Measurements from ENCODE around the gene FRMPD4. TPM values are rescaled to one million over a fixed set of nuclear protein-coding genes. Genes with fewer than 3 reads are reported as not detected.

FRMPD4 gene
- total RNA-seq, 2 experiments from 2014 or later, result not detected

DNA sequence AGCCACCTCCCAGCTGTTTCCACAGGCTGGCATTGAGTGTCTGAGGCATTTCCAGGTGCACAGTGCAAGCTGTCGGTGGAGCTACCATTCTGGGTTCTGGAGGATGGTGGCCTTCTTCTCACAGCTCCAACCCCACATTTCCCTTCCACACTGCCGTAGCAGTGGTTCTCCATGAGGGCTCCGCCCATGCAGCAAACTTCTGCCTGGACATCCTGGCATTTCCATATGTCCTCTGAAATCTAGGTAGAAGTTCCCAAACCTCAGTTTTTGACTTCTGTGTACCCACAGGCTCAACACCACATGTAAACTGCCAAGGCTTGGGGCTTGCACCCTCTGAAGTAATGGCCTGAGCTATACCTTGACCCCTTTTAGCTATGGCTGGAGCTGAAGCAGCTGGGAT lies 10.3 kb upstream of the FRMPD4 start:
- CTCF ChIA-PET, result no interaction called here
- peaks cover 1% of the 10 kb centered on the region for H3K27me3 Mint-ChIP-seq
- H3K27ac Mint-ChIP-seq, result no peak overlapping the region
- POLR2A ChIA-PET, result no interaction called here
- no peak for ATAC-seq
- H3K4me3 Mint-ChIP-seq, result no peak overlapping the region
- no peaks in the 10 kb centered on the region for H3K4me1 Mint-ChIP-seq (ENCODE audit: low read depth)
- intact Hi-C loops (cut with micrococcal nuclease), result no loop called here
- DNase-seq, result no peak
- no peaks in the 10 kb centered on the region for H3K36me3 Mint-ChIP-seq (ENCODE audit: low read depth)
- H3K9me3 Mint-ChIP-seq, result peaks cover 5% of the 10 kb centered on the region
- TF ChIP-seq, protein P1, sequence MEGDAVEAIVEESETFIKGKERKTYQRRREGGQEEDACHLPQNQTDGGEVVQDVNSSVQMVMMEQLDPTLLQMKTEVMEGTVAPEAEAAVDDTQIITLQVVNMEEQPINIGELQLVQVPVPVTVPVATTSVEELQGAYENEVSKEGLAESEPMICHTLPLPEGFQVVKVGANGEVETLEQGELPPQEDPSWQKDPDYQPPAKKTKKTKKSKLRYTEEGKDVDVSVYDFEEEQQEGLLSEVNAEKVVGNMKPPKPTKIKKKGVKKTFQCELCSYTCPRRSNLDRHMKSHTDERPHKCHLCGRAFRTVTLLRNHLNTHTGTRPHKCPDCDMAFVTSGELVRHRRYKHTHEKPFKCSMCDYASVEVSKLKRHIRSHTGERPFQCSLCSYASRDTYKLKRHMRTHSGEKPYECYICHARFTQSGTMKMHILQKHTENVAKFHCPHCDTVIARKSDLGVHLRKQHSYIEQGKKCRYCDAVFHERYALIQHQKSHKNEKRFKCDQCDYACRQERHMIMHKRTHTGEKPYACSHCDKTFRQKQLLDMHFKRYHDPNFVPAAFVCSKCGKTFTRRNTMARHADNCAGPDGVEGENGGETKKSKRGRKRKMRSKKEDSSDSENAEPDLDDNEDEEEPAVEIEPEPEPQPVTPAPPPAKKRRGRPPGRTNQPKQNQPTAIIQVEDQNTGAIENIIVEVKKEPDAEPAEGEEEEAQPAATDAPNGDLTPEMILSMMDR (IDR thresholded peaks at IDR 0.05), result no peak

DNA sequence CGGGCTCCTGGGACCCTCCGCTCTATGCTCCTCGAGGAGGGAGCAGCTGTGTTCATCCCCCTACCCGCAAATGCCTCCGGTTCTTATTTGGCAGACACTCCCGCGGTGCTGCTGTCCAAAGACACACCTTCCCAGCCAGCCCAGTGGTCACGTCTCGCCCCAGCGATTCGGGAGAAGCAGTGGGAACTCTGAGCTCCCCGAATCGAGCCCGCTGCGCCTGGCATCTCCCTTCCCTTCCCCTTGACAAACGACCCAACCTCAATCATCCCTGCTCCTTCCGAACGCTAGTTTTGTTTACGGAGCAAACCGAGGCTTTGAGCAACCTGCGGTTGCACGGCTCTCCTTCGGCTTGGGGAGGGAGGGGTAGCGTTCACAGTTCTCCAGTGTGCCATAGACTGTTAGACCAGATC lies 317 bp upstream of the FRMPD4 start:
- H3K4me3 Mint-ChIP-seq, result no peak overlapping the region
- H3K9me3 Mint-ChIP-seq, result no peaks in the 10 kb centered on the region
- DNase-seq (no peak), ATAC-seq (no peak)
- POLR2A ChIA-PET, result no interaction called here
- H3K4me1 Mint-ChIP-seq (ENCODE audit: low read depth), result peaks cover 2% of the 10 kb centered on the region
- H3K36me3 Mint-ChIP-seq (ENCODE audit: low read depth), result no peaks in the 10 kb centered on the region
- intact Hi-C loops (cut with micrococcal nuclease), result no loop called here
- CTCF ChIA-PET, result no interaction called here
- no peak overlapping the region for H3K27ac Mint-ChIP-seq
- peaks cover 15% of the 10 kb centered on the region for H3K27me3 Mint-ChIP-seq
- TF ChIP-seq, protein P1 (IDR thresholded peaks at IDR 0.05), result no peak

DNA sequence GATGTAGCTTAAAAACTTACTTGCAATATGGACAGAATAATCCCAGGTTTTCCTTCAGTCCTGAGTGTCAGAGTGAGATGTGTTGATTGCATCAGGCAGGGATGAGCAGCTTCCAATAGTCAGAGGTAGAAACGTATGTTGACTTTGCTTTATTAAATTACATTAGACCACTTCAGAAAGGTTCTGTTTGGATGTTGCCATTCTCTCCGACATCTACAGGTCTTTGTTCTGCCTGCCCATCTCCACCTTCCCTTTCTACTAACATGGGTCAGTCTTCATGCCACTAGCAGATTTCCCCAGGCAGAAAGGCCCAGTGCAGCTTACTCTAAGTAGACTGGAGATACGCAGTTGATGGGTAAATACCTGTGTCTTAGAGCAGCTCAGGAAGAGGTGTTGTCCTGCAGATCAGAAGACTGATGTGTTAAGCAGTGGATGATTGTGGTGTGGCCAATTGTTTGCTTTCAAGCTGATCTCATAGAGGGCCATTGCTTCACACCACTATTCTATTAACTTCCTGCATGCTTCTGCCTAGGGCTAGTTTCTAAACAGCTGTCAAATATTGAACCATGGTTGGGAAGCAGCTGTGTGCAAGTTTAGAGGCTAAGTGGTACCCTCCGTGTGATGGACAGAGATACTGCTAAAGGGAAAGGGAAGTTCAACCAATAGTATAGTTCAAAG lies 1.8 kb downstream of the FRMPD4 start:
- ChIA-PET POLR2A (no interaction called here), CTCF (no interaction called here)
- Mint-ChIP-seq H3K36me3 (ENCODE audit: low read depth) (no peaks in the 10 kb centered on the region), H3K27ac (no peak overlapping the region), H3K4me3 (no peak overlapping the region), H3K9me3 (no peaks in the 10 kb centered on the region), H3K27me3 (peaks cover 15% of the 10 kb centered on the region), H3K4me1 (ENCODE audit: low read depth) (peaks cover 2% of the 10 kb centered on the region)
- ATAC-seq (no peak), DNase-seq (no peak)
- TF ChIP-seq, protein P1 (IDR thresholded peaks at IDR 0.05), result no peak
- intact Hi-C loops (cut with micrococcal nuclease), result no loop called here

DNA sequence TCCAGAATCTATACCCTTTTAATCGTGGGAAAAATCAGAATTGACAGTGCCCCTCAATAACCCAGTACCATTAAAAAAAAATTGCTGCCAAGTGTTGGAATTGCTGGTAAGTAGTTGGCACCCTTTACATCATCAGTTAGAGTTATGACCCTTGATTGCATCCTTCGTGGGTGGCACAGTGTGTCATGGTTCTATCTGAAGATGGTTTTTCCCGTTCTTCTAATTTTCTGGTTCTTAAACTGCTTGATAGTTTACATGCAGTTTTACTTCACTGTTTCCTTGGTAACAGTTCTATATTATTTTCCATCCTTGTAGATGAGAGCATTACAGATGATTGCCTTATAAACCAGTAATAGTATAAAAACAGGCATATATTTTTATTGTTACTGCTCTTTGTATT lies 3.2 kb downstream of the FRMPD4 start:
- ATAC-seq (no peak), DNase-seq (no peak)
- H3K9me3 Mint-ChIP-seq, result no peaks in the 10 kb centered on the region
- intact Hi-C loops (cut with micrococcal nuclease), result no loop called here
- no peak overlapping the region for H3K4me3 Mint-ChIP-seq
- peaks cover 2% of the 10 kb centered on the region for H3K4me1 Mint-ChIP-seq (ENCODE audit: low read depth)
- TF ChIP-seq, protein P1 (IDR thresholded peaks at IDR 0.05), result no peak
- POLR2A ChIA-PET, result no interaction called here
- H3K27me3 Mint-ChIP-seq, result peaks cover 11% of the 10 kb centered on the region
- no peak overlapping the region for H3K27ac Mint-ChIP-seq
- no peaks in the 10 kb centered on the region for H3K36me3 Mint-ChIP-seq (ENCODE audit: low read depth)
- CTCF ChIA-PET, result no interaction called here

DNA sequence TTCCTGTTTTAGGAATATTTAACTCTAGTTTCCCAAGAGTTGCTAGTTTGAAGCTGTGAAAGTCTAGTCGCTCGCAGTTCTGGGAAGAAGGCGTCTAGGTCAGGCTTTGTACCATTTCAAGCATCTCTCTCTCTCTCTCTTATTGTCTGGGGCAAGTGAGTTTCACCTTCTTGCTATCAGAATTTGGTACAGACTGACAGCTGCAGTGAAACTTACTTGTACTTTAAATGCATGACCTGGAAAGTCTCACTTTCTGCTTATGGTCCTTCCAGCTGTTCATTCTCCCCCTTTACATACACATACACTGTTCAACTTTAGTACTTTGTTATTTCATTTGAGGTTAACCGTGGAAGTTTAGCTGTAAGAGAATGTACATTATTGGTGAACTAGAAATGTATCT lies 4.4 kb downstream of the FRMPD4 start:
- H3K9me3 Mint-ChIP-seq, result no peaks in the 10 kb centered on the region
- no peak overlapping the region for H3K4me3 Mint-ChIP-seq
- TF ChIP-seq, protein P1 (IDR thresholded peaks at IDR 0.05), result no peak
- H3K27me3 Mint-ChIP-seq, result peaks cover 4% of the 10 kb centered on the region
- H3K27ac Mint-ChIP-seq, result no peak overlapping the region
- DNase-seq (no peak), ATAC-seq (no peak)
- ChIA-PET POLR2A (interaction anchor here (0.6 kb wide), 1 partner anchor 616 kb away, joined by 3 read pairs; no protein-coding TSS in a partner anchor), CTCF (no interaction called here)
- H3K36me3 Mint-ChIP-seq (ENCODE audit: low read depth), result no peaks in the 10 kb centered on the region
- intact Hi-C loops (cut with micrococcal nuclease), result no loop called here
- peaks cover under 1% of the 10 kb centered on the region for H3K4me1 Mint-ChIP-seq (ENCODE audit: low read depth)

Data from activated CD8-positive, alpha-beta T cell treated with anti-CD3 and anti-CD28 coated beads for 36 hours (primary cell).